Measurements from ENCODE around the gene PERM1.

DNA sequence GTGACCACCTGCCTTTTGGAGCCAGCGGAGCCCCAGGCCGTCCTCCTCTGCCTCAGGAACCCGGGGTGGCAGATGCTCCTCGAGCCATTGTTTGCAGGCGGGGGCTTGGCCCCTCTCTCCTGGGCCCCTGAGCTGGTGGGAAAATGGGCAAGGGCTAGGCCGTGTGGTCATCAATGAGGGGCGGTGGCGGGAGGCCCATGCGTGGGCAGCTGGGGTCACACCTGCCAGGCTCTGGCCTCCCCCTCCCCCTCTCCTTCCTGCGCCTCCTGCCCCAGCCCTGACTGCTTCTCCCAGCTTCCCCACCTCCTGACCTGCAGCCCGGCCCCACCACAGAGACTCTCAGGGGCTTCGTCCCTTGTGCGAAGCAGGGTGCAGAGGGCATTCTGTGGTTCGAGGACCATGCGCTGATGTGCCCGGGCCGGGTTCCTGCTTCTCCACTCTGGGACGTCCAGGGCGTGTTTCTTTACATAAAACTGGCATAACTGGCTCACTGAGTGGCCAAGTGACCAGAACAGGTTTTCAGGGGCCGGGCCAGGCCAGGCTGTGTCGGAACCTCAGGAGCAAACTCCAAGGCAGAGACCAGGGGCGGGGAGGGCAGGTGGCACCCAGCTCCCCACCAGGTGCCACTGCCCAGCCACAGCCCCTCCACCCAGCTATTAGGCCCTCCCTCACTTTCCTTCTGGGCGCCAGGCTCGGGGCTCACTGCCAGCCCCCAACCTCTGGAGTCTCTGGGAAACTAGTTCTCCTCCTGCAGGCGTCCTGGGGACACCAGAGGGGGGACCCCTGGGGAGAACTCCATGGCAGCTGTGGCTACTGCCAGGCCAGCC is 48.9 kb downstream of the PERM1 start:
- TF ChIP-seq, protein P1, sequence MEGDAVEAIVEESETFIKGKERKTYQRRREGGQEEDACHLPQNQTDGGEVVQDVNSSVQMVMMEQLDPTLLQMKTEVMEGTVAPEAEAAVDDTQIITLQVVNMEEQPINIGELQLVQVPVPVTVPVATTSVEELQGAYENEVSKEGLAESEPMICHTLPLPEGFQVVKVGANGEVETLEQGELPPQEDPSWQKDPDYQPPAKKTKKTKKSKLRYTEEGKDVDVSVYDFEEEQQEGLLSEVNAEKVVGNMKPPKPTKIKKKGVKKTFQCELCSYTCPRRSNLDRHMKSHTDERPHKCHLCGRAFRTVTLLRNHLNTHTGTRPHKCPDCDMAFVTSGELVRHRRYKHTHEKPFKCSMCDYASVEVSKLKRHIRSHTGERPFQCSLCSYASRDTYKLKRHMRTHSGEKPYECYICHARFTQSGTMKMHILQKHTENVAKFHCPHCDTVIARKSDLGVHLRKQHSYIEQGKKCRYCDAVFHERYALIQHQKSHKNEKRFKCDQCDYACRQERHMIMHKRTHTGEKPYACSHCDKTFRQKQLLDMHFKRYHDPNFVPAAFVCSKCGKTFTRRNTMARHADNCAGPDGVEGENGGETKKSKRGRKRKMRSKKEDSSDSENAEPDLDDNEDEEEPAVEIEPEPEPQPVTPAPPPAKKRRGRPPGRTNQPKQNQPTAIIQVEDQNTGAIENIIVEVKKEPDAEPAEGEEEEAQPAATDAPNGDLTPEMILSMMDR (IDR thresholded peaks at IDR 0.05), result no peak
- no peak for TF ChIP-seq POLR2A (IDR thresholded peaks at IDR 0.05)
- TF ChIP-seq EP300 (IDR thresholded peaks at IDR 0.05), result no peak

Data from gastroesophageal sphincter (tissue), 3 donors.